Activated gamma-delta T cell treated with Interleukin-2 at 50 U/mL for 16 hours (primary cell): ENCODE data around the gene C1orf87.

ENCODE experiments used
- DNase-seq: peaks from one replicate; pipeline ENCODE4 v3.0.0-alpha.2; 2020

C1orf87 gene

DNA sequence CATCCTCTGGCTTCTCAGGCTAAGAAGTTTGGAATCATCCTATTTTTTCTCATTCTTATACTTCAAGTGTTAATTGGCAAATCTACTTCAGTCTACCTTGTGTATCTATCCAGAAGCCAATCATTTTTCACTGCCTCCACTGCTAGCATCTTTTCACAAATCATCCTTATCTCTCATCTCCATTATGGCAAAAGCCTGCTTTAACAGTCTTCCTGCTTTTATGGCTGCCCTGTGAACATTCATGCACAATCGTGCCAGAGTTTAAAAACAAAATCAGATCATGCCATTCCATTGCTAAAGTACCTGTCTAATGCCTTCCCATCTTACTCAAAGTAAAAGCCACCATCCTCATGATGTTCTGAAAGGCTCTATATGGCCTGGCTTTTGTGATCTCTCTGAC lies 127.8 kb downstream of the C1orf87 start:
- DNase-seq: no peak
